GM19351 (cell line): ENCODE measurements around the gene SLC51B.
"Not testable (repeated sequence)": the region's sequence is repeated elsewhere in the genome, so short reads cannot be mapped to it uniquely, and the experiment has no call there.

ENCODE experiments used
- ATAC-seq: cut with Tn5 transposase; IDR thresholded peaks from one replicate; pipeline ENCODE4 v1.9.1; 2021; ENCODE audit warnings: mild to moderate bottlenecking, moderate library complexity; ENCODE audit not compliant: unreplicated experiment

The SLC51B gene

DNA sequence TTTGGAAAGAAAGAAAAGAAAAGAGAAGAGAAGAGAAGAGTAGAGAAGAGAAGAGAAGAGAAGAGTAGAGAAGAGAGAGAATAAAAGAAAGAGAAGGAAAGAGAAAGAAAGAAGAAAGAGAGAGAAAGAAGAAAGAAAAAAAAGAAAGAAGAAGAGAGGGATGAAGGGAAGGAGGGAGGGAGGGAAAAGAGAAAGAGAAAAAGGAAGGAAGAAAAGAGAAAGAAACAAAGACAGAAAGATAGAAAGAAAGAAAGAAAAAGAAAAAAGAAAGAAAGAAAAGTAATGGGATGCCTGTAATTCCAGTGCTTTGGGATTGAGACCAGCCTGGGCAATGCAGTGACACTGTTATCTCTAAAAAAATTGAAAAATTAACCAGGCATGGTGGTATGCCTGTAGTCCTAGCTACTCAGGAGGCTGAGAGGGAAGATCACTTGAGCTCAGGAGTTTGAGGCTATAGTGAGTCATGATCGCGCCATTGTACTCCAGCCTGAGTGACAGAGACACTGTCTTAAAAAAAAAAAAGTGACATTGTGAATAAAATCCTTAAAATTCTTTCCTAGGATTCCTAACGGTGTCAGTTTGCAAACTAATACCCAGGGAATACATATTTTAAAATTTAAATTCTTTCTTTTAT is 20.9 kb downstream of the SLC51B start:
- no peak for ATAC-seq

DNA sequence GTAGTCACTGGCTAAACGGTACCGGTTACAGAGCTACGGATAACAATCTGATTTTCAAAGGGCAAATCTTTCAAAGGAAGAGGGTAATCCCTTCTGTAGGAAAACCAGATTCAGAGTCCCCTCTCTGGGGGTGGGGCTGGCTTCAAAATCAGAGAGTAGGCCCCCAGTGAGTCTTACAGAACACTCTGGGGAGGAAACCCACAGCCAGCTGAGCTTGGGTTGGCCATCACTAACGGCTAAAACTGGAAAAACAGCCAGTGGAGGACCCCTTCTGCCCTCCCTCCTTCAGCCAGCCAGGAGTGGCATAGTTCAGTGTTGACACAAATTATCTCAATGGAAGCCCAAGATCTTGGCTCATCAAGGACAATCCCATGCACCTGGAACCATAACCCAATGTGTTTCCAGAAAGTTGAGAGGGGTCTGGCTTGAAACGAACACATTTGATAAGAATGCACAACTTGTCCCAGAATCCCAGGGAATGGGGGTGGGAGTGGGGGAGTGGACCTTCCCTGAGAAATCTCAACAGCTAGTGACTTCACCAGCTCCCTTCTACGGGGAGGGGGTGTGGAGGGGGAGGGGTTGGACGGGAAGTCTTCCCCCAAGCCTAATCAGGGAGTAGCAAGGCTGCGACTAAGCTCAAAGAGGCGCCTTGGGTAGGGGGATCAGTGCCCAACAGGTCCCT is 21.6 kb downstream of the SLC51B start:
- no peak for ATAC-seq

DNA sequence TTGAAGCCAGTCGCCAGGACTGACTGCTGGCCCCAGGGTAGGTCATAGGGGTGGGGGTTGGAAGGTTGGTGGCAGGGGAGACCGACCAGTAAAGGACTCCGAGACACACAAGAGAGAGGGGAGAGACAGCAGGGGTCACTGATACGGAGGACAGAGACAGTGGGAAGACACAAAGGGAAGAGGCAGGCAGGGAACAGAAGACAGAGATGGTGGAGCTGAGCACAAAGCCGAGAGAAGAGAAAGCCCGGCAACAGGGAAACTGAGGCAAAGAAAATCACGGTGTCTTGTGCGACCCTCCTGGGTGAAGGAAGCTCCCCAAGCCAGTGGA is 22.1 kb downstream of the SLC51B start:
- ATAC-seq = no peak

DNA sequence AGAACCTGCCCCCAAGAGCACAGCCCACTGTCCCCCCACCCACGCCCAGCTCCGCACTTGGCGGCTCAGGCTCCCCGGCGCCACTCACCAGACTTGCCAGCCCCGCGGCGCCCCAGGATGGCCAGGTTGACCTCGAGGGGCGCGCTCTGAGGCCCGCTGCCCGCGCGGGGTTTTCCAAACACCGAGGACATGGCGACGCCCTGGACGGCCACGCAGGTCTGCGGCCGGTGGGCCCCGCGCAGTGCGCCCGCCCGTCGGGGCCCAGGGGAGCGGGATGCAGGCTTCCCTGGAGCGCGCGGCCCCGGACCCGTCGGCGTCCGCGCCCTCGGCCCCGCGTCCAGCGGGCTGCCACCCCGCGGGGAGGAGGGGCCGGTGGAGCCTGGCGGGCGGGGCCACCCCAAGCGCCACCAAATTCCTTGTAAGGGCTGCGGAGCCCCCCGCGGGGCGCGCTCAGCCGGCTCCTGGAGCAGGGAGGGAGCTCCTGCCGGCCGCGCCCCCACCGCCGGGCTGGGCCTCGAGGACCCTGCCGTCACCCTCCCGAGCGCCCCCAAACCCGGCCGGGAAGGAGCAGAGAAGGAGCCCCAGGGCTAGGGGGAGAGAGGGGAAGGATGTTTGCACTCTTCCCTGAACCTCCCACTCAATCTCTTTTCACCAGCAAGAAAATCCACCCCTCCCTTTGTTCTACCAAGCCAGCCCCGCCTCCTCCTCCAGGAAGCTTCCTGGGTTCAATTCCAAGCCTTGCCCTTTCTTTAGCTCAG is 22.6 kb downstream of the SLC51B start, which contains the start of gene RASL12:
Gene RASL12, minus strand, starts transcription at position 347 of the 758 bp plus-strand sequence. Its CDS starts 156 bp downstream, at position 191.
- no peak for ATAC-seq

DNA sequence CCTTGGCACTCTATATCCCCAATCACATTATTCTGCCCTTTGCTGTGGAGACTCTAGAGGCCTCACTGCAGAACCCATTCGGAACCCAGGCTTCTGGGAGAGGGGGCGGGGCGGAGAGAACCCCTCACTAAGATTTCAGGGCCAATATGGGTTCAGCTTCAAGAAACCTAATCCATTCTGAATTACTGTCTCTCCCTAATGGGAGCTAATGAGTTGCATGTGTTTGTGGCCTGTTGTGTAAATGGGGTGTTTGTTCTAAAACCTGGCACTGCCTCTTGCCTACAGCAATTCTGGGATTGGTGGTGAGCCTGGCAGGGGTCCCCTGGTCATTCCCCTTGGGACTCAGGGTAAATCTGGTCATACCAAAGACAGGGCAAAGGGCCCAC is 23.2 kb downstream of the SLC51B start:
- no peak for ATAC-seq

DNA sequence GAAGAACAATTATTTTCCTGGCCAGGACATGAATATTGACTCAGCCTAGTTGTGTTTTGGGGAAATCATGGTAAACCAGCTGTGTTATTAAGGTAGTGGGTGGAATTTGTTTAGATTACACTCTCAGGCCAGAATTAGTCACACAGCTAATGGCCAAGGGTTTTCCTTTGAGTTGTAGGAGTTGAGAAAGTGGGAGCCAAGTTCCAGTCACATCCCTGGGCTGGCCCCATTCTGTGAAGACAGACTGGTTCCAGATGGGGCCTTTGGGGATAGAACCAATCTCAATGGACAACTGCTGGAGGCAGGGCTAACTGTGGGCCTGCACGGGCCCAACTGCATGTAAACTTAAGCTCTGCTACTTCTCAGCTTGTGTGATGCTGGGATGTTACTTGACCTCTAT is 24.0 kb downstream of the SLC51B start:
- ATAC-seq = no peak

DNA sequence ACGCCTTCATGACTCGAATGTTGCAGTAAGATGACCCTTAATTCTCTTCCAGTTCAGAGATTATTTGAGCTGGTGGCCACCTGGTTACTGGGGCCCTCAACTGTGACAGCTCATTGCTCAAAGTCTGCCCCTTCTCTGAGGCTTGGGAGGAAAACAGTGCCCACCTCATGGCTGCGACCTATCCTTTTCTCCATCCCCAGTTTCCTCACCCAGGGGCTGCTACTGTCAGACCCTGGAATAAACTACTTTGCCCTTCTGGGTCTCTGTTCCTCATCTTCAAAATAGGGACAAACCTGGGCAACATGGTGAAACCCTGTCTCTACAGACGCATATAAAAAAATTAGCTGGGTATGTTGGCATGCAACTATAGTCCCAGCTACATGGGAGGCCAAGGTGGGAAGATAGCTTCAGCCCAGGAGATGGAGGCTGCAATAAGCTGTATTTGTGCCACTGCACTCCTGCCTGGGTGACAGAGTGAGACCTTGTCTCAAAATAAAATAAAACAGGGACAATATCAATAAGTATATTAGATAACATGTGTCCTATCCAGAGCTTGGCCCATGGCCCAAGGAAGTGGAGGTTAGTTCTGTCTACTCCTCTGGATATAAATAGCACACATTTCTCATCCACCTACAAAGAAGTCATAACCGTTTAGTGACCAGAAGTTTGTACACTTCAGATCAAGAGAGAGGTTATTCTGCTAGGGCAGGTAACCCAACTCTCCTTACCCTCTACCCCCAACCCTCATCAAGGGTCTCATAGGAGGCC is 24.8 kb downstream of the SLC51B start:
- ATAC-seq = no peak

DNA sequence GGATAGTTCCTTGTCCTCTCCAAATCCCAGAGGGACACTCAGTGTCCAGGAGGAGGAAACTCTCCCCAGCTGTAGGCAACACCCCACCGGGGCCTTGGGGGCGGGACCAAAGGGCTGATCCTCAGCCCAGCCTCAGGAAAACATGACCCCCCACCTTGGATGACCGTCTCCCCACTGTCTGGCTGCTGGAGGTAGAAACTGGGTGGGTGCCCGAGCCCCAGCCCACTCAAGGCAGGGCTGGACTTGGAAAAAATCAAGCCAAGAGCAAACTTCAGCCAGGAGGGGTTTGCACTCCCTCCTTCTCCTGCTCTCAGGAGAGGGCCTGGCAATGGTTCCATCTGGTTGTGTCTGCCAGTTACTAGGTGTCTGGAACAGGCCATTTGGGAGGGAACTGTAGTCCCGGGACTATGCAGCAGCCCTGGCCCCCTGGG is 26.2 kb downstream of the SLC51B start:
- ATAC-seq = no peak

DNA sequence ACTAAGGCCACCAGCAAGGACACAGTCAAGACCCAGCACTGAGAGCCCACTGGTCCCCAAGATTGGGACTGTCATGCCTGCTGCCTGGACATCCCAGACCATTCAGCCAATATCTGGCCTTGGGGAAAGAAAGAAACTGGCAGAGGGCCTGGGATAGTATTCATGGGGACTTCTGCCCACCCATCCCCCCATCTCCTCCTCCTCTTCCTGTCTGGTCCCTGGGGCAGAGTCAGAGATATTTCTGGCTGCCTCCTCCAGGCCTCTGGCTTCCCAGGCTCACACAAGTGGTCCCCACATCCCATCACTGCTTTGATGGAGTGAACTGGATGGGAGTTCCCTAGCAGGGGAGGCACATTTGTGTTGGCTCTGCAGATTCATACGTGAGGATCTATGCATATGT is 26.8 kb downstream of the SLC51B start:
- ATAC-seq = no peak

DNA sequence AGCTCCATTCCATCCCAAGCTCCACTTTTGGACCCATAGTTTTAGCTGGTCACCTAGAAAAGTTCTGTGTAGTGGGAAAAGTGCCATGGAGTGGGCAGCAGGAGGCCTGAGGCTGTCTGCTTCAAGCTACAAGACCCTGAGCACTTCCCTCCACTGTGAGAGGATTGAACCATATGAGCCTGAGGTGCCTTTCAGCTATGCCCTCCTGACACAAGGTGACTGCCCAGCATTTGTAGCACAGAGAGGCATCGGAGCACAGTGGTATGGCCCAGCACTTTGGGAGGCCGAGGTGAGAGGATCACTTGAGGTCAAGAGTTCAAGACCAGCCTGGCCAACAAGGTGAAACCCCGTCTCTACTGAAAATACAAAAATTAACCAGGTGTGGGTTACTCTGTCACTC is 27.4 kb downstream of the SLC51B start:
- ATAC-seq = no peak

DNA sequence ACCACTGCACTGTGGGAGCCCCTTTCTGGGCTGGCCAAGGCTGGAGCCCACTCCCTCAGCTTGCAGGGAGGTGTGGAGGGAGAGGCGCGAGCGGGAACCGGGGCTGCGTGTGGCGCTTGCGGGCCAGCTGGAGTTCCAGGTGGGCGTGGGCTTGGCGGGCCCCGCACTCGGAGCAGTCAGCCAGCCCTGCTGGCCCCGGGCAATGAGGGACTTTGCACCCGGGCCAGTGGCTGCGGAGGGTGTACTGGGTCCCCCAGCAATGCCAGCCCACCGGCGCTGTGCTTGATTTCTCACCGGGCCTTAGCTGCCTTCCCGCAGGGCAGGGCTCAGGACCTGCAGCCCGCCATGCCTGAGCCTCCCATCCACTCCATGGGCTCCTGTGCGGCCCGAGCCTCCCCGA is 29.8 kb downstream of the SLC51B start:
- ATAC-seq = not testable (repeated sequence)

DNA sequence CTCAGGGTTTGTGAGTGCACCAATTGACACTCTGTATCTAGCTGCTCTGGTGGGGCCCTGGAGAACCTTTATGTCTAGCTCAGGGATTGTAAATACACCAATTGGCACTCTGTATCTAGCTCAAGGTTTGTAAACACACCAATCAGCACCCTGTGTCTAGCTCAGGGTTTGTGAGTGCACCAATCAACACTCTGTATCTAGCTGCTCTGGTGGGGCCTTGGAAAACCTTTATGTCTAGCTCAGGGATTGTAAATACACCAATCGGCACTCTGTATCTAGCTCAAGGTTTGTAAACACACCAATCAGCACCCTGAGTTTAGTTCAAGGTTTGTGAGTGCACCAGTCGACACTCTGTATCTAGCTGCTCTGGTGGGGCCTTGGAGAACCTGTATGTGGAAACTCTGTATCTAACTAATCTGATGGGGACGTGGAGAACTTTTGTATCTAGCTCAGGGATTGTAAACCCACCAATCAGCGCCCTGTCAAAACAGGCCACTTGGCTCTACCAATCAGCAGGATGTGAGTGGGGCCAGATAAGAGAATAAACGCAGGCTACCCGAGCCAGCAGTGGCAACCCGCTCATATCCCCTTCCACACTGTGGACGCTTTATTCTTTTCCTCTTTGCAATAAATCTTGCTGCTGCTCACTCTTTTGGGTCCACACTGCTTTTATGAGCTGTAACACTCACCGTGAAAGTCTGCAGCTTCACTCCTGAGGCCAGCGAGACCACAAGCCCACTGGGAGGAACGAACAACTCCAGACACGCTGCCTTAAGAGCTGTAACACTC is 30.6 kb downstream of the SLC51B start:
- ATAC-seq = not testable (repeated sequence)

DNA sequence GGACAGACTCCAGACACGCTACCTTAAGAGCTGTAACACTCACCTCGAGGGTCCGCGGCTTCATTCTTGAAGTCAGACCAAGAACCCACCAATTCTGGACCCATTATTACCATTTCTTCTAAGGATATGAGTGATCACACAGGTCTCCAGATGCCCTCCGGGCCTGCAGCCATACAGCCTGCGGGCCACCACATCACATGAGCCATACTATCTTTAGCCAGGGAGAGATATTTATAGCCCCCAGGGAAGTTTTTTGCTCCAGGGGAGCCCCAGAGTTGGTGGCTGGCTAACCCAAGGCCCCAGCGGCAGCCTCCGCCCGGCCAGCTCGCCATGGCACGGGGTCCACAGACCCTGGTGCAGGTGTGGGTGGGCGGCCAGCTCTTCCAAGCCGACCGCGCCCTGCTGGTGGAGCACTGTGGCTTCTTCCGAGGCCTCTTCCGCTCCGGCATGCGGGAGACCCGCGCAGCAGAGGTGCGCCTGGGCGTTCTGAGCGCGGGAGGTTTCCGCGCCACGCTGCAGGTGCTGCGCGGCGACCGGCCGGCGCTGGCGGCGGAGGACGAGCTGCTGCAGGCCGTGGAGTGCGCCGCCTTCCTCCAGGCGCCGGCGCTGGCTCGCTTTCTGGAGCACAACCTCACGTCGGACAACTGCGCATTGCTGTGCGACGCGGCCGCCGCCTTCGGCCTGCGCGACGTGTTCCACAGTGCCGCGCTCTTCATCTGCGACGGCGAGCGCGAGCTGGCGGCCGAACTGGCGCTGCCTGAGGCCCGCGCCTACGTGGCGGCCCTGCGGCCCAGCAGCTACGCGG is 31.5 kb downstream of the SLC51B start, which contains the start of gene KBTBD13:
Gene KBTBD13, plus strand, starts transcription at position 261 of the 805 bp plus-strand sequence. Its CDS starts 70 bp downstream, at position 331.
- no peak for ATAC-seq

DNA sequence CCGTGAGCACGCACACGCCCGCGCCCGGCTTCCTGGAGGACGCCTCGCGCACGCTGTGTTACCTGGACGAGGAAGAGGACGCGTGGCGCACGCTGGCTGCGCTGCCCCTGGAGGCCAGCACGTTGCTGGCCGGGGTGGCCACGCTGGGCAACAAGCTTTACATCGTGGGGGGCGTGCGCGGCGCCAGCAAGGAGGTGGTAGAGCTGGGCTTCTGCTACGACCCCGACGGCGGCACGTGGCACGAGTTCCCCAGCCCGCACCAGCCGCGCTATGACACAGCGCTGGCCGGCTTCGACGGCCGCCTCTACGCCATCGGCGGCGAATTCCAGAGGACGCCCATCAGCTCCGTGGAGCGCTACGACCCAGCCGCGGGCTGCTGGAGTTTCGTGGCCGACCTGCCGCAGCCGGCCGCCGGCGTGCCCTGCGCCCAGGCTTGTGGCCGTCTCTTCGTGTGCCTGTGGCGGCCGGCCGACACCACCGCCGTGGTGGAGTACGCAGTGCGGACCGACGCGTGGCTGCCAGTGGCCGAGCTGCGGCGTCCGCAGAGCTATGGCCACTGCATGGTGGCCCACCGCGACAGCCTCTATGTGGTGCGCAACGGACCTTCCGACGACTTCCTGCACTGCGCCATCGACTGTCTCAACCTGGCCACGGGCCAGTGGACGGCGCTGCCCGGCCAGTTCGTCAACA is 32.2 kb downstream of the SLC51B start:
- no peak for ATAC-seq

DNA sequence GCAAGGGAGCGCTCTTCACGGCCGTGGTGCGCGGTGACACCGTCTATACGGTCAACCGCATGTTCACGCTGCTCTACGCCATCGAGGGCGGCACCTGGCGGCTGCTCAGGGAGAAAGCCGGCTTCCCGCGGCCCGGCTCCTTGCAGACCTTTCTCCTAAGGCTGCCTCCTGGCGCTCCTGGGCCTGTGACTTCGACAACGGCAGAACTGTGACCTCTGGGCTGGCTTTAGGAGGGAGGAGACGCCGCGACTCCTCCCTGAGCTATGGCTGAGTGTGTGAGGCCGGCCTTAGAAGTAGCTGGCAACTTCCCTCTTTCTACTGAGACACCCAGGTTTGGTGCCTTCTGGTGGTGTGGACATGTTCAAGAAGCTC is 32.8 kb downstream of the SLC51B start:
- no peak for ATAC-seq

DNA sequence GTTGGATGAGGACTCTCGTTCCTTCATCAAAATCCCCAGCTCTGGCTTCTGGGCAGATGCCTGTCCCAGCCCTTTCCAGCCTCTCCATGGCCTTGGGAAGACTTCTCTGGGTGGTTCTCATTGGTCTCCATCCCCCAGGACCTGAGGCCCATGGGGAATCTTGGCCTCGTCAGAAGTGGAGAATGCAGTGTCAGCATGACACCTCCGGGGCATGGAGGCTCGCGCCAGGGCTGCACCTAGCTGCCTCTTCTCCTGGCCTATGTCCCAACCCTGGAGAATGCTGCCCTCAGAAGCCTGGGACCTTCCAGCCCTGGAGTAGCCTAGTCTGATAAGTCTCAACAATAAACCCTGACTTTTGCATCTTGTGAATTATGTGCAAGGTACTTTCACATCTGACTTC is 34.4 kb downstream of the SLC51B start:
- no peak for ATAC-seq

DNA sequence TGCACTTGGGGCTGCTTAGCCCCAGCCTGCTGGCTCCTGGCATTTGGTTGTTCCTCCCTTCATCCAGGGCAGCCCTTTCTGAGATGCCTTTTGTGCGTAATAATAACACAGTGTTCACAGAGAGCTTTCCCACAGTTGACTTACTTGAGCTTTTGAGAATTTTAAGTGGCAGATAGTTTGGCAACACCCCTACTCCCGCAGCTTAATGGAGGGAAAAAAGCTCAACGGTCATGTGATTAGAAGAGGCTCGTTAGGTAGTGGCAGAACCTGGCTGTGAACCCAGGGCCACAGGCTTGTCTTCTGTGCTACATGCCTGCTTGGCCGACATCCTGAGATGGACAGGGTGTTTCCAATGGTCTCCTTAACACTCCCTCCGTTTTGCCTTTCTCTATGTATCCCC is 36.1 kb downstream of the SLC51B start:
- ATAC-seq = no peak

DNA sequence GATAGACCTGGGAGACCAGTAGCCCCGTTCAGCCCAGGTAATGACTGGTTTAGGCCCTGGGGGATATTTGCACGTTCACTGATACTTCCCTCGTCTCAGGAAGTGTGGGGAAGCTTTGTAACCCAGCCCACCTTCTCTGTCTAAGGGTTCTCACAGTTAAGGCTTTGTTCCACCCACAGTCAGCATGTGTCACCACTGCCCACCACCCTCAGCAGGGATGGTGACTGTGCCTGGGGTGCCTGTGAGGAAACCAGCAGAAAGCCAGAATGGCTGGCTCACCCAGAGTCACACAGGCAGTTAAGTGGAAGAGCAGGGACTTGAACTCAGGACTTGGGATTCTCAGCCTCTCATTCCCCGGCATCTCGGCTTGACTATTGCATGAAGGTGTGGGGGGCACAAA is 36.6 kb downstream of the SLC51B start:
- ATAC-seq = no peak

DNA sequence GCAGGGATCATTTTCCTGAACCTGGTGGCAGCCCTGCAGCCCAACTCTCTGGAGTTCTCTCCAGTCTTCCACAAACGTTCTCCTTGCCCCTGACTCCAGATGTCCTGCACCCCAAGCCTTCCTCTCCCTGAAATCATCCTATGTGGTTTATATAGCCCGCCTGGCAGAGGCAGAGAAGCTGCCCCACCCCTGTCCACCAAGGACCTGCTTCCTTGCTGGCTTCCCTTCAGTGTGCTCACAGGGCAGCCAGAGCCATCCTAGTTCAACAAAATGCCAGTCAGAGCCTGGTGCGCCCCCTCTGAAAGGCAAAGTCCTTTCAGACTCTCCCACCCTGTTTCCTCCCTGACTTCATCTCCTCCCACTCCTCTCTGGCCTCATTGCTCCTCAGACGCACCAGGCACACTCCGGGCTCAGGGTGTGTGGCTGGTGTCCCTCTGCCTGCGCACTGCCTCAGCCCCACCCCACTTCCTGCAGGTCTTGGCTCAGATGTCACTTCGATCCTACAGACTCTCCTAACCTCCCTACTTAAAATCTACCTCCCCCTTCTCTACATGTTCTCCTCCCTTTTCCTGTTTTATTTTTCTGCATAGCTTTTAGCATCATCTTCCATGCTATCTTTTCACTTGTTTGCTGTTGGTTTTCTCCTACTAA is 37.2 kb downstream of the SLC51B start:
- ATAC-seq = no peak
